Measurements from ENCODE around the gene SCLY. TPM values are rescaled to one million over a fixed set of nuclear protein-coding genes. Genes with fewer than 3 reads are reported as not detected.

The SCLY gene
- total and polyA plus RNA-seq, 2 of the 8 experiments (the other 6 are each of a cell fraction or from before 2014, with no cell fraction given) = 79.0 to 79.5 TPM

- H3K9ac ChIP-seq (replicated peaks in 1 of 4; ENCODE audit: extremely low read depth in 1 of 4, low read depth in 3 of 4, low read length in 3 of 4) = no peak overlapping the region
- no peak overlapping the region for H3K27ac ChIP-seq (ENCODE audit: low read depth, low read length)
- H3K18ac ChIP-seq (ENCODE audit: extremely low read depth, low read length) = no peak overlapping the region
- DNase-seq (ENCODE audit: low read depth in 1 of 2, low spot score in 2 of 2) (peak in 1 of 2 experiments; percentile 73), FAIRE-seq (no peak)
- H3K4me3 ChIP-seq (ENCODE audit: extremely low read depth in 1 of 4, insufficient read depth in 2 of 4, low read depth in 3 of 4, low read length in 4 of 4) = no peak overlapping the region
- H3K9me3 ChIP-seq (ENCODE audit: insufficient read depth in 2 of 2, low read depth in 1 of 2, low read length in 1 of 2) = no peaks in the 10 kb centered on the region
- H3K79me2 ChIP-seq (ENCODE audit: control insufficient read depth in 1 of 2, insufficient read depth in 2 of 2, low read length in 2 of 2) = no peaks in the 10 kb centered on the region
- H2BK20ac ChIP-seq (ENCODE audit: low read length) = peak overlapping the region; percentile 53; the same call in 1 of the 2 replicates
- POLR2A ChIA-PET (ENCODE audit: partially characterized antibody) = interaction anchor here (0.6 to 2.3 kb wide), 7 partner anchors 9 to 185 kb away, joined by 3 to 23 read pairs (median 3); partner anchors contain the start of genes ESPNL and SCLY
- H4K5ac ChIP-seq (ENCODE audit: insufficient read length, low read depth, low read length) = no peak overlapping the region
- no peak overlapping the region for H4K91ac ChIP-seq (replicated peaks; ENCODE audit: insufficient read length, low read length)
- H3K56ac ChIP-seq (replicated peaks; ENCODE audit: insufficient read length, low read depth, low read length) = no peak overlapping the region
- peak overlapping the region; percentile 39; the same call in 1 of the 2 replicates for H2BK12ac ChIP-seq (ENCODE audit: low read depth, low read length)
- no peaks in the 10 kb centered on the region for H3K79me1 ChIP-seq (ENCODE audit: low read depth, low read length)
- WGBS, 2 experiments (ENCODE audit: extremely low coverage in 1 of 2, insufficient coverage in 1 of 2, insufficient read length in 1 of 2, insufficient replicate concordance in 2 of 2, low coverage in 1 of 2, low lambda C conversion rate in 2 of 2, missing lambda C conversion rate in 1 of 2) = 68% methylated on average over 19 of the region's 19 CpGs; no CpG with 5 or more reads in 1 of the 2 experiments
- no peak overlapping the region for H2BK120ac ChIP-seq (replicated peaks; ENCODE audit: low read depth, low read length)
- no peak overlapping the region for H3K23ac ChIP-seq (ENCODE audit: insufficient read length)
- peak overlapping the region; percentile 44; the same call in 1 of the 2 replicates for H2BK5ac ChIP-seq (ENCODE audit: low read depth, low read length)
- no peak overlapping the region for H2AK5ac ChIP-seq (ENCODE audit: low read depth, low read length)
- H3K14ac ChIP-seq (ENCODE audit: insufficient read length) = no peak overlapping the region
- CTCF ChIA-PET (ENCODE audit: partially characterized antibody) = interaction anchor here (0.7 to 5.0 kb wide), 11 partner anchors 10 to 537 kb away, joined by 3 to 24 read pairs (median 4); partner anchors contain the start of genes ESPNL and KLHL30
- no peak overlapping the region for H3K4ac ChIP-seq (replicated peaks; ENCODE audit: insufficient read length, low read depth, low read length)
- H3K36me3 ChIP-seq (ENCODE audit: control insufficient read depth in 2 of 4, insufficient read depth in 4 of 4, low read length in 3 of 4) = no peaks in the 10 kb centered on the region
- peak overlapping the region; percentile 0; the same call in 1 of the 2 replicates for H2AFZ ChIP-seq (ENCODE audit: low read length)
- H4K20me1 ChIP-seq (replicated peaks in 1 of 2; ENCODE audit: control insufficient read depth in 1 of 2, insufficient read depth in 2 of 2, low read length in 2 of 2) = no peaks in the 10 kb centered on the region
- H3K4me2 ChIP-seq (ENCODE audit: insufficient read depth in 1 of 2, low read depth in 2 of 2, low read length in 2 of 2) = no peak overlapping the region
- no peak overlapping the region for H4K8ac ChIP-seq (ENCODE audit: extremely low read depth, insufficient read depth, low read length)
- peak overlapping the region; percentile 63; the same call in 1 of the 2 replicates for H2BK15ac ChIP-seq (ENCODE audit: low read length)
- H3K27me3 ChIP-seq (replicated peaks in 1 of 4; ENCODE audit: control insufficient read depth in 3 of 4, extremely low read depth in 1 of 4, insufficient read depth in 3 of 4, low read length in 3 of 4) = no peaks in the 10 kb centered on the region; a peak in 1 of 7 replicates
- H3K4me1 ChIP-seq (replicated peaks in 1 of 4; ENCODE audit: control insufficient read depth in 3 of 4, insufficient read depth in 4 of 4, low read length in 3 of 4) = peaks cover 0 to 16% (median 7%) of the 10 kb centered on the region in 4 experiments; a peak in 6 of 7 replicates
- no peaks in the 10 kb centered on the region; the same call in 1 of the 2 replicates for H3K23me2 ChIP-seq (ENCODE audit: low read depth, low read length)
- TF ChIP-seq SRF (IDR thresholded peaks at IDR 0.05; ENCODE audit: low read depth, low read length) (no peak), TAF1 (IDR thresholded peaks at IDR 0.05; ENCODE audit: low read depth, low read length) (no peak), CREB1 (IDR thresholded peaks at IDR 0.05) (no peak), TEAD4 (IDR thresholded peaks at IDR 0.05; ENCODE audit: low read depth, low read length) (0 out of 2 replicates have a peak, but pooled peaks have one; percentile 15), MAX (IDR thresholded peaks at IDR 0.05) (0 out of 2 replicates have a peak, but pooled peaks have one; percentile 34)
Measured at GRCh38 chr2:238108423-238109183, 47.8 kb downstream of the SCLY start.
